KOPT-K1 (cell line): Measurements from ENCODE around the gene SMIM32.

Experiments used
- H3K27ac ChIP-seq: fragments of 200-600 bp; sonication (generic); 2 replicates; pipeline ENCODE4 v1.5.1; 2016; ENCODE audit warnings: antibody characterized with exemption, mild to moderate bottlenecking, low read depth, low read length; ENCODE audit not compliant: poor library complexity, severe bottlenecking
- H3K36me3 ChIP-seq: fragments of 200-600 bp; sonication (generic); 2 replicates; pipeline ENCODE4 v1.5.1; 2017; ENCODE audit warnings: antibody characterized with exemption, mild to moderate bottlenecking, low read length, moderate library complexity; ENCODE audit not compliant: insufficient read depth
- H3K9me3 ChIP-seq: fragments of 200-600 bp; sonication (generic); 2 replicates; pipeline ENCODE4 v1.5.1; 2017; ENCODE audit warnings: antibody characterized with exemption, low read length, mild to moderate bottlenecking; ENCODE audit not compliant: insufficient read depth, poor library complexity, severe bottlenecking

The SMIM32 gene

DNA sequence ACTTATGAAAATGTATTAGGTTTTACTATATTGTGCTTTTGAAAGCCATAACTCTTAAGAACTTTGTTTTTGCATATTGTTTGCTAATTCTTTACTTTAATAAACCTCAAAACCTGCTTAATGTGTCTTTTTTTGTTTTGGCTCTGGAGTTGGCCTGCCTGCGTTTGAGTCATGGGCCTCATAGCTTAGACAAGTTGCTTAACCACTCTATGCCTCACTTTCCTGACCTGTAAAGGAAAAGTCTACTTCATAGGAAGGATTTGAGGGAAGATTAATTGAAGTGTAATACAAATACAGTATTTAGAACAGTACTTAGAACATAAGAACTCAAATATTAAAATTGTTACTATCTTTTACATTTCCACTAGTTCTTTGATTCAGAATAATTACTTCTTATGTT lies 10.3 kb downstream of the SMIM32 start:
- H3K36me3 ChIP-seq, result no peaks in the 10 kb centered on the region
- no peak overlapping the region for H3K27ac ChIP-seq
- no peaks in the 10 kb centered on the region for H3K9me3 ChIP-seq

DNA sequence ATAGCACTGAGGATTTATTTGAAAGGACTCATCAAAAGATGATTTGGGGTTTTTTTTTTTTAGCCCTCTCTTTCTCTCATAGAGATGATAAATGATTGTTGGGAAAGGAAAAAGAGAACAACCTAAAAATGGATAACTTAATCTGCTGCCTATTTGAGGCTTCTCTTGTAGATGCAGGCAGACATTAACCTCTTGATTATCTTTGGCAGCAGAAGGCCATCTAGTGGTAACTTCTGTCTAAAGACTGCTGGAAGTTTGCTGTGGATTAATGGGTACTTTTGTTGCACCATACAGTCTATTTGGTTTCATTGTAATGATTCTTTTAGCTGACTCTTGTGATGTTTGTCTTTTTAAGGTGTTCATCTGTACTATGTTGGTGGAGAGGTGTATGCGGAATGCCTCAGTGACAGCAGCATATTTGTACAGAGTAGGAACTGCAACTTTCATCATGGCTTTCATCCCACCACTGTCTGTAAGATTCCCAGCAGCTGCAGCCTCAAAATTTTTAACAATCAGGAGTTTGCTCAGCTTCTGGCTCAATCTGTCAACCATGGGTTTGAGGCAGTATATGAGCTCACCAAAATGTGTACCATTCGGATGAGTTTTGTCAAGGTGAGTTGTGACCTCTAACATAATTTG lies 18.8 kb downstream of the SMIM32 start:
- H3K27ac ChIP-seq, result no peak overlapping the region
- H3K36me3 ChIP-seq, result no peaks in the 10 kb centered on the region; the same call in 1 of the 2 replicates
- H3K9me3 ChIP-seq, result no peaks in the 10 kb centered on the region

GRCh38 chr5:136169218-136169617 lies 23.7 kb downstream of the SMIM32 start:
- H3K36me3 ChIP-seq, result no peaks in the 10 kb centered on the region; the same call in 1 of the 2 replicates
- no peaks in the 10 kb centered on the region for H3K9me3 ChIP-seq
- no peak overlapping the region for H3K27ac ChIP-seq

GRCh38 chr5:136166909-136167308 lies 26.1 kb downstream of the SMIM32 start:
- Histone ChIP-seq H3K27ac (no peak overlapping the region), H3K36me3 (no peaks in the 10 kb centered on the region), H3K9me3 (no peaks in the 10 kb centered on the region)

DNA sequence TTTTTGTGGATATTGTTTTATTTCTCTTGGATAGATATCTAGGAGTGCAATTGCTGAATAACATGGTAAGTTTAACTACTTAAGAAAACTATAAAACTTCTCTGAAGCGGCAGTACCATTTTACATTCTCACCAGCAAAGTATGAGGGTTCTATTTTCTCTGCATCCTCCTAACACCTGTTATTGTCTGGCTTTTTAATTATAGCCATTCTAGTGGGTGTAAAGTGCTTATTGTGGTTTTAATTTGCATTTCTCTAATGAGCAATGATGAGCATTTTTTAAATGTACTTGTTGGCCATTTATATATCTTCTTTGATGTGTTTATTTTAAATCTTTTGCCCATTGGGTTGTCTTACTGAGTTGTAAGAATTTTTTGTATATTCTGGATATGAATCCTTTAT lies 28.7 kb downstream of the SMIM32 start:
- Histone ChIP-seq H3K36me3 (no peaks in the 10 kb centered on the region), H3K27ac (no peak overlapping the region), H3K9me3 (no peaks in the 10 kb centered on the region)

GRCh38 chr5:136162008-136162407 lies 31.0 kb downstream of the SMIM32 start:
- no peaks in the 10 kb centered on the region for H3K36me3 ChIP-seq
- no peaks in the 10 kb centered on the region for H3K9me3 ChIP-seq
- H3K27ac ChIP-seq, result no peak overlapping the region

GRCh38 chr5:136159457-136159856 lies 33.5 kb downstream of the SMIM32 start:
- Histone ChIP-seq H3K27ac (no peak overlapping the region), H3K36me3 (no peaks in the 10 kb centered on the region), H3K9me3 (no peaks in the 10 kb centered on the region)

DNA sequence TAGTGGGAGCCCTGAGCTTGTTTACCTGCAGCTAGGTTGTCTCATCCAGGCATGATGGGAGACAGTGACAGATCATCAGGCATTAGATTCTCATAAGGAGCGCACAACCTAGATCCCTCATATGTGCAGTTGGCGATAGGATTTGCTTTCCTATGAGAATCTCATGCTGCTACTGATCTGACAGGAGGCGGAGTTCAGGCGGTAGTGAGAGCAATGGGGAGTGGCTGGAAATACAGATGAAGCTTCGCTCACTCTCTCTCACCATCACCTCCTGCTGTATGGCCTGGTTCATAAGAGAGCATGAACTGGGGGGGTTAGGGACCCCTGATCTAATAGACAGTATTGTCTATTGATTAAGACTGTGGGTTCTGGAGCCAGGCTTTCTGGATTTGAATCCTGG lies 35.4 kb downstream of the SMIM32 start:
- Histone ChIP-seq H3K36me3 (no peaks in the 10 kb centered on the region), H3K27ac (no peak overlapping the region), H3K9me3 (no peaks in the 10 kb centered on the region)

DNA sequence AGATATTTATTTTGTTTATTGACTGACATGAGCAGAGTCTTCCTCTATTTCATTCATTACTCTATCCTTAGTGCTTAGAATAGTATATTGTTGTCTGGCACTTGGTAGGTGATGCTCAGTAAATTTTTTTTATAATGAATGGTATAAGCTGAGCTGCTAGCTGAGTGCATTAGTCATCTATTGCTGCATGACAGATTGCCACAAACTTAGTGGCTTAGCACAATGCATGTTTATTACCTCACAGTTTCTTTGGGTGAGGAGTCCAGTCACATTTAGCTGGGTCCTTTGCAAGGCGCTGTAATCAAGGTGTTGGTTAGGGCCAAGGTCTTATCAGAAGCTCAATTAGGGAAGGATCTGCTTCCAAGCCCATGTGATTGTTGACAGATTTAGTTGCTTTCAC lies 37.2 kb downstream of the SMIM32 start:
- Histone ChIP-seq H3K27ac (no peak overlapping the region), H3K9me3 (no peaks in the 10 kb centered on the region), H3K36me3 (no peaks in the 10 kb centered on the region)

- Histone ChIP-seq H3K27ac (no peak overlapping the region), H3K9me3 (no peaks in the 10 kb centered on the region), H3K36me3 (no peaks in the 10 kb centered on the region)
Observed at GRCh38 chr5:136155078-136155477, 37.9 kb downstream of the SMIM32 start.

GRCh38 chr5:136153581-136154236 lies 39.3 kb downstream of the SMIM32 start:
- Histone ChIP-seq H3K36me3 (no peaks in the 10 kb centered on the region), H3K9me3 (no peaks in the 10 kb centered on the region), H3K27ac (no peak overlapping the region)

DNA sequence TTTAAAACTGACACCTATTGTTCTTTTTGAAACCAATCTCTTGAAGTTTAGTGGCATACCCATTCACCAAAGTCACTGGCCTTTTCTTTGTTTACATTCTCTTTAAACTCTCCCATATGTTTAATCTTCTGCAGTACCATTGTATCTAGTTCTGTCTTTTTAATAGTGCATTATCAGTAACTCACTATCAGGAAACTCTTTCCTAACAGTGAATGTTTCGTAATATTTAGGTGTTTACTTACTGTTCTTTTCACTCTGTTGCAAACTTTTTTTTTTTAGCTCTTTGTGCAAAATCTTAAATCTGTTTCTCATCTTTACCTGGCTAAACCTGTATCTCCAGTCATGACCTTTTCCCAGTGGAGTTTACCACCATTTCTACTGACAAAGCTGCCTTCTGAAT lies 43.1 kb downstream of the SMIM32 start:
- no peak overlapping the region for H3K27ac ChIP-seq

GRCh38 chr5:136147632-136148031 lies 45.3 kb downstream of the SMIM32 start:
- H3K27ac ChIP-seq, result no peak overlapping the region
- H3K36me3 ChIP-seq, result no peaks in the 10 kb centered on the region
- H3K9me3 ChIP-seq, result no peaks in the 10 kb centered on the region

More for the DNA sequence above, 43.1 kb downstream of the SMIM32 start:
- Histone ChIP-seq H3K9me3 (no peaks in the 10 kb centered on the region), H3K36me3 (no peaks in the 10 kb centered on the region)

GRCh38 chr5:136146201-136146600 lies 46.8 kb downstream of the SMIM32 start:
- Histone ChIP-seq H3K36me3 (no peaks in the 10 kb centered on the region), H3K27ac (no peak overlapping the region), H3K9me3 (no peaks in the 10 kb centered on the region)

DNA sequence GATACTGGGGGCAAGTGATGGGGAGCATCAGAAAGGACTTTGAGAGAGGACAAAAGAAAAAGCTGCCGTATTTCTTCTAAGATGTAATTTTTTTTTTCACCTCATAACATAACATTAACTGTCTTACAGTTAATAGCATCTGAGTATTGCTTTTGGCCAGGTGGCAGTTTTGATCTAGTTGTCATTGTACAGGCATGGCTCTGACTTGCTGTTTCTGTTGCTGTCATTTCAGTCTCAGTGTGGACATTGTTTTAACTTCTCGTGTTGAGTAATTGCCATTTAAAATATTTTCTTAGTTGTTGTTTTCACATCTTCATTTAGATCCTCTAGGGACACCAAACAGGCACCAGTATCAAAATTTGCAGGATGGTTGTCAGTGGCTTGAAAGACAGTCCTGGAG lies 47.9 kb downstream of the SMIM32 start:
- Histone ChIP-seq H3K27ac (no peak overlapping the region), H3K9me3 (no peaks in the 10 kb centered on the region), H3K36me3 (no peaks in the 10 kb centered on the region)

GRCh38 chr5:136143763-136144162 lies 49.2 kb downstream of the SMIM32 start:
- no peaks in the 10 kb centered on the region for H3K9me3 ChIP-seq
- H3K27ac ChIP-seq, result no peak overlapping the region
- no peaks in the 10 kb centered on the region for H3K36me3 ChIP-seq
